ENCODE results near the gene APOH.

- no peak for TF ChIP-seq FOXM1 (IDR thresholded peaks at IDR 0.05; ENCODE audit: borderline replicate concordance)
- TF ChIP-seq FOXA1 (IDR thresholded peaks at IDR 0.05), result no peak
- no peak for TF ChIP-seq ELF4 (IDR thresholded peaks at IDR 0.05)
- TF ChIP-seq FOXK2 (IDR thresholded peaks at IDR 0.05), result no peak
- TF ChIP-seq ARNT (IDR thresholded peaks at IDR 0.05), result no peak
- TF ChIP-seq TARDBP (IDR thresholded peaks at IDR 0.05), result no peak
- TF ChIP-seq NFRKB (IDR thresholded peaks at IDR 0.05), result no peak
- no peak for TF ChIP-seq BHLHE40 (IDR thresholded peaks at IDR 0.05; ENCODE audit: borderline replicate concordance)
- no peak for TF ChIP-seq SUZ12 (IDR thresholded peaks at IDR 0.05)
- TF ChIP-seq ZNF384 (IDR thresholded peaks at IDR 0.05), result no peak
- no peak for TF ChIP-seq SP1 (IDR thresholded peaks at IDR 0.05)
- no peak for TF ChIP-seq HDGF (IDR thresholded peaks at IDR 0.05; ENCODE audit: borderline replicate concordance)
- no peak for TF ChIP-seq CTBP1 (IDR thresholded peaks at IDR 0.05; ENCODE audit: borderline replicate concordance)
- no peak for TF ChIP-seq PKNOX1 (IDR thresholded peaks at IDR 0.05)
These were observed 57.5 kb downstream of the APOH start for GRCh38 chr17:66171692-66172091.
